Fibroblast of skin of abdomen (primary cell): ENCODE data around the gene GRK2. TPM values are rescaled to one million over a fixed set of nuclear protein-coding genes. Genes with fewer than 3 reads are reported as not detected.
"Not testable (repeated sequence)": the region's sequence is repeated elsewhere in the genome, so short reads cannot be mapped to it uniquely, and the experiment has no call there.

Experiments used
- DNase-seq: peaks from one replicate; pipeline ENCODE4 v3.0.0-alpha.2; 2013
- polyA plus RNA-seq, 2 experiments: library from polyadenylated mRNA; unstranded; fragments of 120-200 nt; gene quantifications; one replicate each; pipeline ENCODE4 v1.2.1, GENCODE V29; 2013; ENCODE audit not compliant: insufficient read length in 2 of 2

GRK2 gene
- polyA plus RNA-seq (2013, experiment 1 of 2; ENCODE audit: insufficient read length) = 44.3 TPM
- polyA plus RNA-seq (2013, experiment 2 of 2; ENCODE audit: insufficient read length) = 45.1 TPM

GRCh38 chr11:67266449-67267187 is at the start of gene GRK2:
TSS of gene GRK2 (plus strand) at chr11:67266473. CDS start at chr11:67266700, 227 bp downstream.
- peak; percentile 50 for DNase-seq

GRCh38 chr11:67227726-67228125 is 38.5 kb upstream of the GRK2 start:
- DNase-seq = no peak

- no peak for DNase-seq
Observed at GRCh38 chr11:67230406-67230805, 35.9 kb upstream of the GRK2 start.

GRCh38 chr11:67230886-67231285 is 35.4 kb upstream of the GRK2 start:
- no peak for DNase-seq

- DNase-seq = no peak
Observed at GRCh38 chr11:67233584-67234190, 32.6 kb upstream of the GRK2 start.

GRCh38 chr11:67234571-67234970 is 31.7 kb upstream of the GRK2 start:
- DNase-seq = not testable (repeated sequence)

- no peak for DNase-seq
Observed at GRCh38 chr11:67237574-67237973, 28.7 kb upstream of the GRK2 start.

GRCh38 chr11:67238894-67239782 is 27.1 kb upstream of the GRK2 start:
- DNase-seq = peak; percentile 9

- peak; percentile 98 for DNase-seq
Observed at GRCh38 chr11:67239783-67240575, 26.3 kb upstream of the GRK2 start.

- DNase-seq = peak; percentile 64
Observed at GRCh38 chr11:67240576-67241389, 25.5 kb upstream of the GRK2 start.

- no peak for DNase-seq
Observed at GRCh38 chr11:67242548-67242947, 23.7 kb upstream of the GRK2 start.

- no peak for DNase-seq
Observed at GRCh38 chr11:67243051-67243450, 23.2 kb upstream of the GRK2 start.

- DNase-seq = no peak
Observed at GRCh38 chr11:67245046-67245445, 21.2 kb upstream of the GRK2 start.

GRCh38 chr11:67247946-67248550 is 18.2 kb upstream of the GRK2 start:
- no peak for DNase-seq

GRCh38 chr11:67248653-67249052 is 17.6 kb upstream of the GRK2 start:
- DNase-seq = no peak

GRCh38 chr11:67250059-67251043 is 15.9 kb upstream of the GRK2 start:
- DNase-seq = no peak

GRCh38 chr11:67251841-67252240 is 14.4 kb upstream of the GRK2 start:
- DNase-seq = no peak

GRCh38 chr11:67252831-67253239 is 13.4 kb upstream of the GRK2 start:
- peak; percentile 27 for DNase-seq

- DNase-seq = no peak
Observed at GRCh38 chr11:67253872-67254624, 12.2 kb upstream of the GRK2 start.
